DND-41 (cell line): ENCODE data around the gene ST7.

Experiments used
- ATAC-seq: fragments of 200-7000 bp; cut with Tn5 transposase; 3 replicates; pipeline ENCODE4 v1.9.1; 2021; ENCODE audit warnings: low read depth; ENCODE audit not compliant: insufficient read depth
- DNase-seq: peaks from one replicate; pipeline ENCODE4 v3.0.0-alpha.2; 2020
- H2AFZ ChIP-seq: 2 replicates; pipeline ENCODE4 v1.6.0; 2012; ENCODE audit warnings: low read depth, low read length
- H3K27ac ChIP-seq: 2 replicates; pipeline ENCODE4 v1.5.1; 2012; ENCODE audit warnings: low read length, inconsistent platforms
- H3K27me3 ChIP-seq: fragments of 200-600 bp; sonication (generic); 2 replicates; pipeline ENCODE4 v1.6.0; 2012; ENCODE audit warnings: low read length, mild to moderate bottlenecking, inconsistent platforms; ENCODE audit not compliant: insufficient read depth, poor library complexity
- H3K36me3 ChIP-seq: 2 replicates; pipeline ENCODE4 v1.5.1; 2012; ENCODE audit warnings: low read length, inconsistent platforms; ENCODE audit not compliant: insufficient read depth
- H3K4me1 ChIP-seq: 2 replicates; pipeline ENCODE4 v1.5.1; 2012; ENCODE audit warnings: mild to moderate bottlenecking, low read length; ENCODE audit not compliant: insufficient read depth
- H3K4me2 ChIP-seq: 2 replicates; pipeline ENCODE4 v1.6.0; 2012; ENCODE audit warnings: mild to moderate bottlenecking, moderate library complexity, low read length, inconsistent platforms; ENCODE audit not compliant: insufficient read depth
- H3K4me3 ChIP-seq, 2 experiments: fragments of 200-600 bp in 1 of 2; shearing (Covaris generic) in 1 of 2; 2 replicates each; pipeline ENCODE4 v1.5.1; 2012 to 2016; ENCODE audit warnings: inconsistent platforms in 2 of 2, low read length in 2 of 2, mild to moderate bottlenecking in 2 of 2, low read depth in 1 of 2, moderate library complexity in 1 of 2
- H3K79me2 ChIP-seq: 2 replicates; pipeline ENCODE4 v1.6.0; 2012; ENCODE audit warnings: low read length, inconsistent platforms; ENCODE audit not compliant: insufficient read depth
- H3K9ac ChIP-seq: 2 replicates; pipeline ENCODE4 v1.6.0; 2012; ENCODE audit warnings: low read depth, mild to moderate bottlenecking, inconsistent platforms, low read length, moderate library complexity
- H3K9me3 ChIP-seq: 2 replicates; pipeline ENCODE4 v1.5.1; 2012; ENCODE audit warnings: low read length, moderate library complexity, mild to moderate bottlenecking, inconsistent platforms; ENCODE audit not compliant: insufficient read depth, severe bottlenecking
- H4K20me1 ChIP-seq: 2 replicates; pipeline ENCODE4 v1.6.0; 2012; ENCODE audit warnings: low read length; ENCODE audit not compliant: insufficient read depth
- CTCF ChIP-seq: IDR thresholded peaks from 2 replicates; pipeline ENCODE4 v1.5.1; 2012; ENCODE audit warnings: borderline replicate concordance, low read length, moderate library complexity, mild to moderate bottlenecking; ENCODE audit not compliant: poor library complexity, severe bottlenecking; ENCODE audit errors: extremely low read depth
- EZH2 ChIP-seq: IDR thresholded peaks from 3 replicates; pipeline ENCODE4 v1.6.1; 2012; ENCODE audit warnings: borderline replicate concordance, low read depth, mild to moderate bottlenecking, moderate library complexity, low read length, inconsistent platforms; ENCODE audit not compliant: severe bottlenecking

ST7 gene

DNA sequence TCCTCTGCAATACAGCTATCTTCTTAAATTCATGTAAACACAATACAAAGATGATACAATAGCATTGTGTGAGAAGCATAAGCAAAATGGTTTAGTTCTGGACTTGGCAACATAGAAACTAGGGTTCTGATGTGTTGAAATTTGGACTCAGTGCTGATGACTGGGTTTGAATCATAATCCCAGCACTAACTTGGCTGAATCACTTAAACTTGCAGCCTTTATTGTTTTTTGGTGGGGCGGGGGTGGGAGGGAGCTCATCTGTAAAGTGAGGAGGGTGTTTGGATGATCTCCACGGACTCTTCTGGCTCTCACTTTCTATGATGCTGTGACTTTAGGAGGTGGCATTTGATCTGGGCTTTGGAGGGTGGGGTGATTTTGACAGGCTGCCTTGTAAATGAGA, 211.3 kb downstream of the ST7 start:
- Histone ChIP-seq H3K27me3 (peaks cover 12% of the 10 kb centered on the region), H3K9me3 (no peaks in the 10 kb centered on the region), H3K4me1 (no peaks in the 10 kb centered on the region), H3K4me3 (no peak overlapping the region), H2AFZ (no peak overlapping the region), H3K27ac (no peak overlapping the region), H4K20me1 (no peaks in the 10 kb centered on the region), H3K9ac (no peak overlapping the region), H3K4me2 (no peak overlapping the region), H3K36me3 (no peaks in the 10 kb centered on the region), H3K79me2 (no peaks in the 10 kb centered on the region)
- DNase-seq, result no peak
- no peak for ATAC-seq
- no peak for TF ChIP-seq CTCF
- no peak for TF ChIP-seq EZH2

- no peaks in the 10 kb centered on the region for H3K4me1 ChIP-seq
- H3K4me2 ChIP-seq, result no peak overlapping the region
- no peak overlapping the region for H2AFZ ChIP-seq
- no peaks in the 10 kb centered on the region for H3K36me3 ChIP-seq
- no peaks in the 10 kb centered on the region for H3K79me2 ChIP-seq
- H3K9ac ChIP-seq, result no peak overlapping the region
- TF ChIP-seq EZH2 (no peak), CTCF (no peak)
- H3K27ac ChIP-seq, result no peak overlapping the region
- peaks cover 12% of the 10 kb centered on the region for H3K27me3 ChIP-seq
- H3K9me3 ChIP-seq, result no peaks in the 10 kb centered on the region
- no peak for DNase-seq
- no peak overlapping the region for H3K4me3 ChIP-seq
- no peak for ATAC-seq
- no peaks in the 10 kb centered on the region for H4K20me1 ChIP-seq
These were observed 212.4 kb downstream of the ST7 start for GRCh38 chr7:117165656-117166055.

GRCh38 chr7:117169907-117170306, 216.6 kb downstream of the ST7 start:
- Histone ChIP-seq H3K27me3 (peaks cover 20% of the 10 kb centered on the region), H3K4me3 (no peak overlapping the region), H2AFZ (no peak overlapping the region), H4K20me1 (no peaks in the 10 kb centered on the region), H3K4me1 (no peaks in the 10 kb centered on the region), H3K9me3 (no peaks in the 10 kb centered on the region), H3K79me2 (no peaks in the 10 kb centered on the region), H3K4me2 (no peak overlapping the region), H3K27ac (no peak overlapping the region), H3K36me3 (no peaks in the 10 kb centered on the region), H3K9ac (no peak overlapping the region)
- DNase-seq (no peak), ATAC-seq (no peak)
- TF ChIP-seq EZH2, result no peak
- TF ChIP-seq CTCF, result no peak

- H3K36me3 ChIP-seq, result no peaks in the 10 kb centered on the region
- H3K9ac ChIP-seq, result no peak overlapping the region
- H3K9me3 ChIP-seq, result no peaks in the 10 kb centered on the region
- H3K4me1 ChIP-seq, result no peaks in the 10 kb centered on the region
- no peak overlapping the region for H2AFZ ChIP-seq
- no peaks in the 10 kb centered on the region for H3K79me2 ChIP-seq
- no peak overlapping the region for H3K27ac ChIP-seq
- H3K4me3 ChIP-seq, result no peak overlapping the region
- H4K20me1 ChIP-seq, result no peaks in the 10 kb centered on the region
- TF ChIP-seq CTCF (no peak), EZH2 (no peak)
- H3K4me2 ChIP-seq, result no peak overlapping the region
- DNase-seq (no peak), ATAC-seq (no peak)
- peaks cover 12% of the 10 kb centered on the region for H3K27me3 ChIP-seq
These were observed 217.8 kb downstream of the ST7 start for GRCh38 chr7:117171106-117171505.
